Peyer's patch (tissue), 4 donors: ENCODE measurements around the gene PARD3B.

Source experiments
- CTCF ChIP-seq, 6 experiments: fragments of 450-650 bp in 4 of 6; fragments of 200-600 bp in 2 of 6; sonication (generic) in 1 of 6; IDR thresholded peaks; one replicate each; pipeline ENCODE4 v1.5.1; 2017 to 2019; ENCODE audit warnings: antibody characterized with exemption in 6 of 6, mild to moderate bottlenecking in 3 of 6, moderate library complexity in 1 of 6
- POLR2A ChIP-seq, 2 donors: fragments of 450-650 bp; IDR thresholded peaks; one replicate each; pipeline ENCODE4 v1.5.1; 2017; ENCODE audit warnings: antibody characterized with exemption in 2 of 2, mild to moderate bottlenecking in 2 of 2, moderate library complexity in 2 of 2

GRCh38 chr2:205461169-205461568, 915.9 kb downstream of the PARD3B start:
- TF ChIP-seq CTCF (IDR thresholded peaks at IDR 0.05) (no peak), POLR2A (IDR thresholded peaks at IDR 0.05) (no peak)
